ENCODE data around the gene PRICKLE1.

The PRICKLE1 gene

DNA sequence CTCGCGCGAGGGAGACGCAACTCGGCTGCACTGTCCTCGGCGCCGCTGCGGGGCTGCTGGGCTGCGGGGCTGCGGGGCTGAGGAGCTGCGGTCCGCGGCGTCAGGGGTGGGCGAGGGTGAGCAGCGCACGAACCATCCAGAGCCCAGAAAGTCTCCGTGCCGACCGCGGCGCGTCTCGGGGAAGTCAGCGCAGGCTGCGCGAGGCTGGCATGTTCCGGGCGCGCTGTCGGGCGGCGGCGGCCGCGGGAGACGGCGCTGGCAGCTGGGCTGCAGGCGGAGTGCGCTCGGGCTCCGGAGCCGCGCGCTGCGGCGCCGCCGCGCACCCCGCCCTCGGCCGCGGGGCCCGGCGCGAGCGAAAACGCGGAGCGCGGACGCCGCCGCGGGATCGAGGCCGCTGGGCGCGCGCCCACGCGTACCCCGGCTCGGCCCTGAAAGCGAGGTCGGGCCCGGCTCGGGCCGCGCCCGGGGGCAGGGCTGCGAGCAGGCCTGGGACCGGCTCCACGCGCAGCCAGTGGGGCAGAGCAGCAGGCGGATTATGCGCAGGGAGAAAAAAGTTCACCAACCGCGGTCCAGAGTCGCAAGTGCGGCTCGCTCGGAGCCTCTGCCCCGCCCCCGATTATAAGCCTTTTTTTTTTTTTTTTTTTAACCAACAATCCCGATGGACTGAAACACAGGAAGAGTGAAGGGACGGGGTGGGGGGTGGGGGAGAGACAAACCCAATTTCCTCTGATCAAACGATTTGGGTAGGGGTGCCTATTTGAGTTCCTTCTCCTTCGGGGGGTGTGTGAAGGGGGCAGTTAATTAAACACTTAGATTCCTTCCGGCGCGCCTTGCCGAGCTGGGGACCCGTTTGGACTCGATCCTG is at the start of gene PRICKLE1:
PRICKLE1 (minus strand) TSS at position 282 of the 865 bp plus-strand sequence. CDS start 117,230 bp downstream, outside the sequence.
- no peak for DNase-seq (ENCODE audit: low read depth)

DNA sequence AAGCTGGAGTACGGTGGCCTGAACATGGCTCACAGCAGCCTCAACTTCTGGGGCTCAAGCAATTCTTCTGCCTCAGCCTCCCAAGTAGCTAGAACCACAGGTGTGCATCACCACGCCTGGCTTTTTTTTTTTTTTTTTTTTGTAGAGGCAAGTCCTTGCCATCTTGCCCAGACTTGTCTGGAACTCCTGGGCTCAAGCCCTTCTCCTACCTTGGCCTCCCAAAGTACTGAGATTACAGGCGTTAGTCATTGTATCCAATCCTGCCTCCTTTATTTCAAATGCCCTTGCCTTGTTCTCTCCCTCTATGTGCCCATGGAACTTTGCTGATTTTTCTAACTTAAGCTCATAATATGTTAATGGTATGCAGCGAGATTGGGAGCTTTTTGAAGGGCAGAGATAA is 49.2 kb upstream of the PRICKLE1 start:
- DNase-seq (ENCODE audit: low read depth): no peak

DNA sequence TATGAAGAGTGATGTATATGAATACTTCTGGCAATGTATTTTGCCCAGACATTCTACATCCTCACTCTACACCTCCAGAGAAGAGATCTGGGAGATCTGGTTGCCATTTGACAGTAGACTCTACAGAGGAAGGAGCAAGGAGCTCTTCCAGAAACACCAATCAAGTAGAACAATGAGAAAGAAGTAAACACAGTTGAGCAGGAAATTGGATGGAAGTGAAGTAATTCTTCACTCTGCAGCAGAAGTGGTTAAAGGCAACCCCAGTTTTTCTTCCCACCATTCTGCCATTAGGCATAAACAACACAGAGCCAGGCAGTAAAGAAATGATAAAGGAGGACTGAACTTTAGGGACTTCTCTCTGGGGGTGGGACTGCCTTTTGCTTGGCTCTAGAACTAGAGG is 48.5 kb upstream of the PRICKLE1 start:
- no peak for DNase-seq (ENCODE audit: low read depth)

DNA sequence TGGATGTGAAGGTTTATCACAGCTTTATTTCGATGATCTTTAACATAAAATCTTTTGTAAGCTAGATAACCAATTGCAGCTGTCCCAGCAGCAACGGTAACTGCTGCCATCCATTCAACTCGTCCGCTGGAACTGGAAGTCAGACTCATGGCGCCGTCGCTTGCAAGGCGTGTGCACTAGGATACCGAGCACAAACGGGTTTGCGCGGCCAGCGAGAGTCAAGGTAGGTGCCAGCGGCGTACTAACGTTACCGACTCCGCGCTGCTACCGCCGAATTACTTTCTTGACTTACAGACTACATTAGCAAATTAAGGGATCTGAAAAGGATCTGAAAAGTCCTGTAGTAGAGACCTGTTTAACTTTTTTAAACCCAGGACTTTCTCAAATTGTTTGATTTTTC is 47.4 kb upstream of the PRICKLE1 start:
- DNase-seq (ENCODE audit: low read depth): no peak

DNA sequence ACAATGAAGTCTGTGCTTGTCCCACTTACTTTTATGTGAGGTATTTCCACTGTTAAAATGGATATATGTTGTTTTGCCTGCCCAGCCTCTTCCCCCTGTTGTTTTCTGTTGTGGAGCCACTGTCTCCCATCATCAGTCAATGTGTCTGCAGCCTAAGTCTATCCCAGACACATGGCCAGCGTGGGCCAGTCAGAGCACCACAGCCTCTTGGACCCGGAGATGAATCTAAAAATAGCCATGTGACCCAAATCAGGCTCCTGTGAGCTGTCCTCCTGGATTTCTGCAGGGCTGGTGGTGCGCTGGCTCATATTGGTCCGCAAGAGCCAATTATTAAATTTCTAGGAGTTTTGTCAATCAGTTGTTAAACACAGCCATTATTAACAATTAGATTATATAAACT is 44.0 kb upstream of the PRICKLE1 start:
- no peak for DNase-seq (ENCODE audit: low read depth)

DNA sequence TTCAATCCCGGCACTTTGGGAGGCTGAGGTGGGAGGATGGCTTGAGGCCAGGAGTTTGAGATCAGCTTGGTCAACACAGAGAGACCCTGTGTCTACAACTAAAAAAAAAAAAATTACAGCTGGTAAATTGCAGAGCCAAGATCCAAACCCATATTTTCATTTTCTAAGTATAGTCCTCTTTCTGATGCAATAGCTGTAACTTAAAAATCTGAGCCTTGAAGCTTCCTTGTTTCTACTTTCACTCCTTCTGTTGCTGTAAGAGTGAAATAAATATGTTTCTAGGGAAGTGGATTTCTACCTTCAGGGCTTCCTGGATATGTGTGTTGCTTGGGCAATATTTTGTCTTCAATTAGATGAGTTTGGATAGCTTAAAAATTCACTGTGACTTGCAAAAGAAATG is 42.0 kb upstream of the PRICKLE1 start:
- DNase-seq (ENCODE audit: low read depth): no peak

DNA sequence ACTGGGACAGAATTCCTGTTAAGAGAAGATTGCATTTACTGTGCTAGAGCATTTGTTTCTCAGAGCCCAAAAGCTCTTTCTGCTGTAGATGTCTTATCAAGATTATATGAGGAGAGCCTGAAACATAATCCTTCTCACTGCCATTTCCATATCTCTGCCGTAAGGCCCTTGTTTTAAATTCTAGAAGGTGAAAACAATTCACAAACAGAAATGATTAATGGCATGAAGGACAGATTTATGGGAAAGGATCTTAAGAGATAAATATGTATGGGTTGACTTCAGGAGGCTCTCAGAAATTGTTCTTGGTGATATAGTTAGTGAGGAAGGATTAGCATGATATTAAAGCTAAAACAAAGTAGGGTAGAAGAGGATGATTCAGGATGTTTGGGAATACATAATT is 40.8 kb upstream of the PRICKLE1 start:
- no peak for DNase-seq (ENCODE audit: low read depth)

DNA sequence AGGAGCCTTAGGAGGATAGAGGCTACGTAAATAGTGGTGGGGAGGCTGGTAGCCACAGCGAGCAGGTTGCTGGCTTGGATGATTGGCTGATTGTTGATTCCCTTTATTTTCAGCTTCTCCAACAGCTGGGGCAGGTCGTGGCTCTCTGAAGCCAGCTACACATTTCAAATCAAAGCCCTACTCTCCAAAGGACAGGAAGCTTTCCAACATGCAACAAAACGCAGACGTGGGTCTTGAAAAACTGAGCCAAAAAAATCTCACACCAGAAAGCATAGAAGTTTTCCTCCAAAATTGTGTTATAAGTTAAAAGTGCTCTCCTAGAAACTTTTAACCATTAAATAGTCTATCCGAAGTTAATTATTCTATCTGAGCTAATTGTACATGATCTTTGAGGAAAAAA is 37.6 kb upstream of the PRICKLE1 start:
- no peak for DNase-seq (ENCODE audit: low read depth)

DNA sequence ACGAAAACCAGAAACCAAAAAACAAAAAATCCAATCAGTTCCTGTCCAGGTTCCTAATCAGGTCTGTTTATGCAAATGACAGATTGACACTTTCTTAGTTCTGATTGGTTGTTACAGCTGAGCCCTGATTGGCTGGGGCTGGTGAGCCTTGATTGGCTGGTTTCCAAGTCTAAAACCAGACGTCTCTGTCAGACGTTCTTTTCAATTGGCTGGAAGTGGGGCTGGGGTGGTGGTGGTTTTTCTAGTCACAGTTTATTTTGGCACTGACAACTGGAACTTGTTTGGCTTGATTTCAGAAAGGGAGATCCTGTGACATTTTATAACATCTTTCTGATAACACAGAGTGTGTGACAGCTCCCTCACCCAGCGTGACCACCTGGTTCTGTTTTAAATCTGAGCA is 36.1 kb upstream of the PRICKLE1 start:
- no peak for DNase-seq (ENCODE audit: low read depth)

DNA sequence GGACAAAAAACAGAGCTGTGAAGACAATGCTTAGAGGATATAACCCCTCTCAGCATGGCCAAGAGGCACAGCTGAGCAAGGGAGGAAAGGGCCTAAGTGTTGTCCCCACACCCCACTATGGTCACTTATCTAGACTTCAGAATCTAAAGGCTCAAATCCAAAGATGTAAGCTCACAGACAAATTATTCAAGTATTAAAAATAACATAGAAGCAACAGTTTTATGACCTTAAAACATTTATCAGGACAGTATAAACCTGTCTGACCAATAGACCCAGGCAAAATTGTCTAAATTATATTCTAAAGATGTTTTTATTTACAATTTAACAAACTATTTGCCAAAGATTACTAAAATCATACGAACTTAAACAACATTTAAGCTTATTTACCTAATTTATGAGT is 28.1 kb upstream of the PRICKLE1 start:
- DNase-seq (ENCODE audit: low read depth): no peak

DNA sequence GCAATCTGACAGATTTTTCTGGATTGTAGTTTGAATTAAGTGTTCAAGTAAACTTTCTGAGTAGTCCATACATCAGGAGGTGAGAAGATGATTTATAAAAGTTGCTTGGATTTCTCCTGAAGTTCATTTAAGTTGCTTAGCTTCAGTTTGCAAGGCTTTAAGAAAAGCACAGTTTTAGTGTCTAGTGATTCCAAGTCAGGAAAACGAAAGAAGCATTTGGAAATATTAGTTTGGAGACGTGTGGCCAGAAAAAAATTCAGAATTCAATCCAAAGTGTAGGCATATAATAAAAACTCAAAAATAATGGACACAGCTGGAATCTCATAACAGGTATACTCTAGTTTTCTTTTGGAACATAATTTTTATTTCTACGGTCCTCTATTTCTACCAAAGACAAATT is 25.5 kb upstream of the PRICKLE1 start:
- DNase-seq (ENCODE audit: low read depth): no peak

DNA sequence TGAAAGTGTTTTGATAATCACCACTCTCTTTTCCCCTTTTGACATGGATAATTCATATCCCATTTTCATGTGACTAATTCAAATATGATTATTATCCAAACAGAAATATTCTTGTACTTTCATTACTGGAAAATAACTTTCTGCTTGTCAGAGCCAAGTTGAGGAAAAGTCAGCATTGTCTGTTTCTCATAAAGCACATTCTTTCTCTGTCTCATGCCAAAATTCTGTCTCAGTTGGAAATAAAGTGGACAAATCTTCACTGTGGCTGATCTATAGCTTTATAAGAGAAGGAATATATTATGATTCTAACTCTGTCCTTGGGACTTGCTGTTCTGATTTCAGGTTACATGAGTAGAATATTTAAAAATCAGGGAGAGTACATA is 22.7 kb upstream of the PRICKLE1 start:
- no peak for DNase-seq (ENCODE audit: low read depth)

DNA sequence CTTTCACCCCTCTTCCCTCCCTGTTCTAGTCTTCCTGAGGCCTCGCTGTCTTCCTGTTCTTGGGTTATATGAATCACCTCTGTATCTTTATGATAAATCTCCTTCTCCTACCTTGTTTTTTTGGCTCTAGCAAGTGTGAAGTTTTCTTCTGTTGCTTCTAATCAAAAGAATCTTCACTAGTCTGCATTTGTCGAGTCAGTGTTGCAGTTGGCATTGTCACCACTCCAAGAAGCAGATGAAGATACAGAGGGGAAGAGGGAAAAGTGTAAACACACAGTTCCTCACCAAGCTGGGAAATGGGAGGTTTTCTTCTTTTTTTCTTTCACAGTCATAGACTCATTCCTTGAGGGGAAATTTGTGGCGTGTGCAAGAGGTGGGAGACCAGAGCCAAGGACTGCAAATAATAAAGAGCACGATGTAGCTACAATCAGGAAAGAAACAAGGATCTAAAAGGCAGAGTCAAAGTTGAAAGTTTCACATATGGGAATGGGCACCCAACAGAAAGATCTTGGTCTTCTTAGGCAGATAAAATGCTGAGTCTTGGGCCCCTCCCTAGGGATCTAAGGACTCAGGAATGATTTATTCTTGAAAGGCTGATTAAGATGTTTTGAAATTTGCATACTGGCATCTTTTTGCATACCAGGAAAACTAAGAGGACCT is 22.2 kb upstream of the PRICKLE1 start:
- no peak for DNase-seq (ENCODE audit: low read depth)

DNA sequence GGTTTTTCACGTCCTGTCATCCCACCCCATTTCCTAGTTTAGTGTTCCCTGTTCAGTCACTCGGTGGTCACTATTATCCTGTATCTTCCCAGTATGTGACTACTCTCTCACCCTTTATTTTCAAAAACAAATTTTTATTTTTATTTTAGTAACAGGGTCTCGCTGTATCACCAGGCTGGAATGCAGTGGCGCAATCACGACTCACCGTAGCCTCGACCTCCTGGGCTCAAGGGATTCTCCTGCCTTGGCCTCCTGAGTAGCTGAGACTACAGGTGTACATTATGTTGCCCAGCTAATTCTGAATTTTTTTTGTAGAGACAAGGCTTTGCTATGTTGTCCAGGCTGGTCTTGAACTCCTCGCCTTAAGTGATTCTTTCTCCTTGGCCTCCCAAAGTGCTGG is 20.1 kb upstream of the PRICKLE1 start:
- no peak for DNase-seq (ENCODE audit: low read depth)

DNA sequence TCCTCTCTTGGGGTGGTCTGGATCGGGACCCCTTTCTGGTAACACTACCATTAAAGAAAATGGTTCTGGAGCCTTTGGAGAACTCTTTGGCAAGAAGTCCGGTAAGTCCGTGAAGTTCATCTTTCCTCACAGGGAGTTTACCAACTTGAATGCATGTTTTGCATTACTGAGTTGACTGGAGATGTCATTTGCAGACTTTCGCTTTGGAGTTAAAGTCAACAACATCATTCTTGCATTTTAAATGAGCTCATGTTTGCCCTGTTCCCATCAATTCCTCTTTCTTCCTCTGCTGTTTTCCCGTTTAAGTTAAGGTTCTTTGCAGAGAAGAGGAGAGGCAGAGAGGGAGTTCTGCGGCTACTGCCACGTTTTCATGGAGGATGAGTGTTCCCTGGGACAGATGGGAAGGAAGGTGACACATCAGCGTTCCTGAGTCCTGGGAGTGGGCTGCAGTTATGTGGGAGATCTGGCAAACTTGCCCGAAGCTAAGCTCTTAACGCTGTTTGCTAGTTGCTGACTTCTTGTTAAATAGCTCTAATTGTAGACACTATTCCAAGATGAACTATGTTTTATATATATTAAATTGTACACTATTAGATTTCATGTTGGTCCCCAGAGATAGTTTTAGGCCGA is 18.8 kb upstream of the PRICKLE1 start:
- no peak for DNase-seq (ENCODE audit: low read depth)

DNA sequence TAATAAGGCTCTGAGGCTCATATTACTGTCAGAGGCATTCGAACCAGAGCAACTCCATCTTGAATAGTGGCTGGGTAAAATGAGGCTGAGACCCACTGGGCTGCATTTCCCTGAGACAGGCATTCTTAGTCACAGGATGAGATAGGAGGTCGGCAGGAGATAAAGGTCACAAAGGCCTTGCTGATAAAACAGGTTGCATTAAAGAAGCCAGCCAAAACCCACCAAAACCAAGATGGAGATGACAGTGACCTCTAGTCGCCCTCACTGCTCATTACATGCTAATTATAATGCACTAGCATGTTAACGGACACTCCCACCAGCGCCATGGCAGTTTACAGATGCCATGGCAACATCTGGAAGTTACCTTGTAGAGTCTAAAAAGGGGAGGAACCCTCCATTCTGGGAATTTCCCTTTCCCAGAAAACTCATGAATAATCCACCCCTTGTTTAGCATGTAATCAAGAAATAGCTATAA is 18.1 kb upstream of the PRICKLE1 start:
- DNase-seq (ENCODE audit: low read depth): no peak

DNA sequence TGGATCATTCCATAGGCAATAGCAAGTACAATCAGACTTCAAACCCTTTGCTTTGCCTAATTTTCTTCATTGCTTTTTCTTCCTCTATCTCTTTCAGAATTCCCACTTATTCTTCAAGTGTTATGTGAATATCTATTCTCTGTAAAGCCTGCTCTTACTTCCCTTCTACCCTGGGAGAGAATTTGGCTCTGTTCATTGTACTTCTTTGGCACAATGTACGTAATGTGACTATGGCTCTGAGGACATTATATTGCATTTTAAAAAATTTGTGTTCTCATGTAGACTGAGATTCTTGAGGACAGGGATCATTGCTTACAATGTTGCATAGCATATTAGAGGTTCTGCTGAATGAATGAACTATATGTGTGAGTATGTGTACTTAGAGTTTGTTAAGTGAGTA is 16.9 kb upstream of the PRICKLE1 start:
- no peak for DNase-seq (ENCODE audit: low read depth)

DNA sequence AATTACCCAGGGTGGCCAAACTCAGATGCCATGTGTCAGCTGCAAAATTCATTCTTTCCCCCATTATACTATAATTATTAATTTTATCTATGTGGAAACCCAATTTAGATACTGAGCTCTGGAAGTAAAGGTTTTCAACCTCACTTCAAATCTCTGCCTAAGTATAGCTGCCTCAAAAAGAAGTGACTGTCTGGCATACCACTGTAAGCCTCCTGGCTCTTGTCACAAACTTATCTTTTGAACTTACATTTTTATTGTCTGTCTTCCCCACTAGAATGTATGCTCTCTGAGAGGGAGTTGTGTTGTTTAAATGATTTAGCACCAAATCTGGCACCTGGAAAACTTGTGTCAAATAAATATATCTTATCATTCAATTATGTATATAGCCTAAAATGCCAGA is 16.1 kb upstream of the PRICKLE1 start:
- no peak for DNase-seq (ENCODE audit: low read depth)

DNA sequence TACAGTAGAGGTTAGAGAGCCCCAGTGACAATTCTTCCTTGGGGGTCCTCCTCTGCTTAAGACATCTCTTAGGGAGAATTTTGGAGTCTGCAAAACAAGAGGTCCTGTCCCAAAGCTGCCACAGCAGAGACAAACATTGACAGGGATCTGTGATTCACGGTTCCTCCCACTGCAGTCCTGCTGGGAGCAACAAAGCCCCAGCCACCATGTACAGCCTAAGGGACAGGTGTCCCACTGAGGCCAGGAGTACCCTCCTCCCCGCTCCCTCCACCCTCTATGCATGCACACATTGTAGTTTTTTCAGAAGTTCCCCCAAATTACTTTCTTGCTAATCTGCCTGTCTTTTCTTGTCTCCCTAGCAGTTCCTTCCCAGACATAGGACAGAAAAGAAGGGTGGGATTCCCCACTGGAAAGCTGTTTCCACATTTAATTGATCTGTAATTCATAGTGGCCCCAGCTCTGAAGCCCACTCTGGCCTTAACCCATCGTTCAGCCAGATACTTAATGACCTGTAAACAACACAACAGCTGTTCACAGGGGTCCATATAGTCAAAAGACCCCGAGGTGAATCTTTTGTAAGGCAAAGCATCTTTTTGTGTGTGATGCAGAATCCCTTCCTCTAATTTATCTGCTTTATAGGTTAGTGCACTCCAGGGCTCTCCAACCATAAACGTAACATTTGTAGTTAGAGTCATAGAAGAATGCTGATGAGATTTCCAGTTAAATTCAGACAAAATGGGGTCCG is 13.9 kb upstream of the PRICKLE1 start:
- DNase-seq (ENCODE audit: low read depth): no peak

DNA sequence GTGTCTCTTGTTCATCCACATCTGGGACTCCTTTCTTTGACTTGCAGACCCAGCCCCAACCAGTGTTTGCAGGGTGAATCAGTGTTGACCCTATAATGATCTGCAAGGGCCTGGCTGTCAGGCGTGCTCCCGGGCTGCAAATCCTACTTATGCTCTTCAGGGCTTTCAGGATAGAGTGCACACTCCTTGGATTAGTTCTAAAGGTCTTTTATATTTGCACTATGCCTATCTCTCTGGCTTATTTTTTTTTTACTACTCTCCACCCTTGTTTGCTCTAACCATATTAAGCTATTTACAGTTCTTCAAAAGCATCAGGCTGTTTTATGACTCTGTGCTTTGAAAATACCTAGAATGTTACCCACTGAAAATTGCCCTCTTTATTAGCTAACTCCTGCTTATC is 4.3 kb upstream of the PRICKLE1 start:
- no peak for DNase-seq (ENCODE audit: low read depth)

DNA sequence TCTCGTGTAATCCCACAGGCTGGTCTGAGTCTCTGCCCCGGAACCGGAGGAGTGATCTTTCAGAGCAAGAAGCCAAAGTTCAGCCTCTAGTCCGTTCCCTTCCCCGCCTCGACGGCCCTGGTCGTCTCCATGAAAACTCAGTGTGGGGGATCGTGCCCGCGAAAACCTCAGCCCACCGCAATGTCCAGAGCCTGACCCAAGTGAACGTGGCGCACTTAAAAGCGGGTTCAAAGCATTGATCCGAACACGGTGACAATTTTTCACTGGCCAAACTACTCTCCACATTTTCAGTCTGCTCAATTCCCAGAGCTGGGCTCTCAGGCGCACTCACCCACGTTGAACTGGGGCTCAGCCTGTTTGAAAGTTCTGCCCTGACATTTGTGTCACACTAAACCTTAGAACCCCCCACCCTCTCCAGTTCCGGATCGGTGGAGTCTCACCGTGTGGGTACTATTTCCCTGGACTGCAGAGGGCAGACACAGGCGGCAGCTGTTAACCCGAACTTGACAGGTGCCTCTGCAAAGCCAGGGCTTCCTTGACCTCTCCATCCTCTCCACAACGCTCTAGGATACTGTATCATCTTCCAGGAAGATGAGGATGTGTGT is 886 bp upstream of the PRICKLE1 start:
- no peak for DNase-seq (ENCODE audit: low read depth)
